GM04504 (cell line): ENCODE data around the gene STEAP1B.
"Not testable (repeated sequence)": the region's sequence is repeated elsewhere in the genome, so short reads cannot be mapped to it uniquely, and the experiment has no call there.

ENCODE experiments used
- DNase-seq: peaks from one replicate; pipeline ENCODE4 v3.0.0-alpha.2; 2012; ENCODE audit warnings: low read depth

Gene STEAP1B

DNA sequence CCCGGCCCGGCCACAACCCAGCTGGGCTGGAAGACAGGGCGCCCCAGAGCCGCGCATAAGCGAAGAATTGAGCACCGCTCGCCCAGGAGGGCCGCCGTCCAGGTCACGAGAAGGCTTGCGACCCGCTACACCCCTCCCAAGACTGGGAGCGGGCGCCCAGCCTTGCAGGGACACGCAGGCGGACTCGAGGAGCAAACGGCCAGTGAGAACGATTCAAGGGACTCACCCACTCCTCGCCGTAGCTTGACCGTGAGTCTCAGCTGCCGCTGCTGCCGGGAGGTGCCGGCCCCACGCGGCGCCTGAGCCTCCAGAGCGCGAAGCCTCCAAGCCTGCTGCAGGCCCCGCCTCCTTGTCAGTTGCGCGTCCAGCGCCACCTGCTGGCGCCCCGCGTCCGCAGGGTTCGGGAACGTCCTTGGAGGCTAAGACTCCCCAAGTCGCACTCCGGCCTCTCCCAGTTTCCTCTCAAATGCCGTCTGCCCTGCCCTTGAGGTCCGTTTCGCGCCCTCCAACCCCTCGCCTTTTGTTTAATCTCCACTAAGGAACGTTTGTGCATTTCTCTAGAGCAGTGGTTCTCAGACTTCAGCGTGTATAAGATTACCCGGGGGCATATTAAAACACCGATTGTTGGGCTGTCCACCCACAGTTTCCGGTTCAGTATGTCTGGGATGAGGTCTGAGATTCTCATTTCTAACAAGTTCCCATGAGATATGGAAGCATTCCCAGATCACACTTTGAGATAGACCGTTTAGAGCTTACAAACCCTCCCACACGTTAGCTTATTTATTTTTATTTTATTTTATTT, at the start of gene STEAP1B:
Gene STEAP1B (minus strand): TSS at position 301 of the 802 bp plus-strand sequence. CDS start 5,333 bp downstream, outside the sequence.
- peak; percentile 57 for DNase-seq

DNA sequence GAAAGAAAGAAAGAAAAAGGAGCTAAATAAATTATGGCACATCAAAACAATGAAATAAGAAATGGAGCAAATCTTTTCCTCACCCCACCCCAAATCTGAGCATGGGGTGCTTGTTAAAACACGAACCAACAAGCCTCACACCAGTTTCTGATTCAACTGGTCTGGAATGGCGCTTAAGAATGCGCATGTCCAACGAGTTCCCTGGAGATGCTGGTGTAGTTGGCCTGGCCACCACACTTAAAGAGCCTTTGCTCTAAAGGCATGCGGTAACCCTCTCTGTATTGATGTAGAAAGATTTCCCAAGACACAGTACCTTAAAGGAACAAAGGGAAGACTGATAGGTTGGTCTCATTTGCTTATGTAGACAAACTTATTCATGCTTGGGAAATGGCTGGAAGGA, 49.1 kb upstream of the STEAP1B start:
- no peak for DNase-seq

DNA sequence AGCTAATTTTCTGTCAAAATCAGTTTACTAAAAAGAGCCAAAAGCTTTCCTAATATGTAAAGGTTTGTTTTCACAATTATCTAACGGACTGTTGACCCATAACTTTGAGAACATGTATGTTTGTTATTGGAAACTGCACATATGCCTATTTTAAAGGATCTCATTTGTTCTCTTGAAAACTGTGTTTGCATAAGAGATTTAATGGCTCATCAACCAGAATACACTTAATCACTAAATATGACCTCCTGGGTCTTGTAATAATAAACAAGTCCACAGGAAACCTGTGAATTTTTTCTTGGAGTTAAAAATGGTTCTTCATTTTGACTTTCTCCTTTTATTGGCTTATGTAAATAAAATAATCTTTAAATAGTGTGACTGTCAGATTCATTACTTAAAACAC, 48.3 kb upstream of the STEAP1B start:
- DNase-seq, result no peak

DNA sequence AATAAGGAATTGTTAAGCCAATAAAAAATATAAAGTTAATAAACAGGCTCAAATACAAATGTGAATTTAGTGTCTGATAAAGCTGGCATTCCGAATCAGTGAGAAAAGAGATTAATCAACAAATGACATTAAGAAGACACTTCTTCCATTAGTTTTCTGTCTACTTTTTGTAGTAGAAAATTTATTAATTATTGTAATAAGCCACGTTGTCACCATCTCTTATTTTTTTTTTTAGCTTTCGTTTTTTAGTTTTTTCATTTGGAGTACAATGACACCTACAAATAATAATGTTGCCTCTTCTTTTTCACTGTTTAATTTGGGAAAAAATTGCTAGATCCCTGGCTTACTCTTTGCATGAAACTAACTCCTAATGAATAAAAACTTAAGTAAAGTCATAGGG, 46.8 kb upstream of the STEAP1B start:
- no peak for DNase-seq

DNA sequence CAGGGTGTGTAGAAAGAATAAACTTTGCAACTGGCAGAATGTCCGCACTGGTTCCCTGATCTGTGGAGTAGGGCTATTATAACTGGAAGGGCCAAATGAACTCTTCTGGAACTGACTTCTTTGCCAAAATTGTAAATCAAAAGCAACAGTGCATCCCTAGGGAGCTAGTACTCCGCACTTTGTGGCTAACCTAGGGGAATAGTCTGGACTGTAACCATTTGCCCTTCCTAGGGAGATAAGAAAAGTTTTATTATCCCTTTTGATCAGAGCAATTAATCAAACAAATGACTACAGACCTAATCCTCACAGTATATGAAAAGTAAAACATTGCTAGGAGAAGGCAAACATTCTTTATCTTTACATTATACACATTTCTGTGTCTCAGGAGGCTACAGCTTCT, 45.5 kb upstream of the STEAP1B start:
- DNase-seq, result no peak

DNA sequence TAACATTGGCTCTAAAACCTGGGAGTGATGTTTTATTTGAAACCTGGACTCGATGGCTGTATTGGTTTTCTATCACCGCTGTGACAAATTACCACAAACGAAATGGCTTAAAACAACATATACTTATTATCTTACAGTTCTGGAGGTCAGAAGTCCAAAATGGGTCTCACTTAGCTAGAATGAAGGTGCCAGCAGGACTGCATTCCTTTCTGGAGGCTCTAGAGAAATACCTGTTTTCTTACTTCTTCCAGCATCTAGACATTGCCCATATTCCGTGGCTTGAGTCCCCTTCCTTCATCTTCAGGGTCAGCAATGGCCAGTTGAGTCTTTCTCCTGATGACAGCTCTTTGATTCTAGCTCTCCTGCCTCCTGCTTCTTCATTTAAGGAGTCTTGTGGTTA, 44.3 kb upstream of the STEAP1B start:
- no peak for DNase-seq

DNA sequence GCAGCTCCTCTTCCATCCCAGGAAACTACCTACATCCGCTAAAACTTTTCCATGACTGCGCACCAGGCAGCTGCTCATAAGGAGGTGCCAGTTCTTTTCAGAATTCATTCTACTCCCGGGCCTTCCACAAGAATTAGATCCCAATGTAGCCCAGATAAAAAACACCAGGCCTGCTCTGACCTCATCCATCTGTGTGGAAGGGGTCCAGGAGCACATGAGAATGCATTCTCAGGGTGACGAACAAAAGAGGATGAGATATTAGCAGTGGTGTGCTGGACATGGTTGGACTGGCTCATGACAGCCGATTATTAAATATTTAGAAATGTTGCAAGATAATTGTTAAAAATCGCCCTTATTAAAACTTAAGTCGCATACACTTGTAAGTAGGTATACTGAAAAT, 43.2 kb upstream of the STEAP1B start:
- no peak for DNase-seq

DNA sequence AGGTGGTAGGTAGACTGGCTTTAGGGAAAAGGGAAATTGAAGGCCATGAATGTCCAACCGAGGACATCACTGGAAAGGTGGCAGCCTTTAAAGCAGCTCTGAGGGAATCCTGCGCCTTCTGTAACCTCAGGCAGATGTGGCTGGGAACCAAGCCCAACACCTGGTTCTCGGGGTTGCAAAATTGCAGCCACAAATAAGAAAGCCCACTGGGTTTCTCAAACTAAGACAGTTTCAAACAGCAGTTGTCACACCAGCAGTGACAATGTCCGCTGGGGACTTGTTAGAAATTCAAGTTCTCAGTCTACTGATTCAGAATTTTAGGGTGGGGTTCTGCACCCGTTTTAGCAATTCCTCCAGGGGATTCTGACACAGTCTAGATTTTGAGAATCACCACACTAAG, 42.7 kb upstream of the STEAP1B start:
- no peak for DNase-seq

DNA sequence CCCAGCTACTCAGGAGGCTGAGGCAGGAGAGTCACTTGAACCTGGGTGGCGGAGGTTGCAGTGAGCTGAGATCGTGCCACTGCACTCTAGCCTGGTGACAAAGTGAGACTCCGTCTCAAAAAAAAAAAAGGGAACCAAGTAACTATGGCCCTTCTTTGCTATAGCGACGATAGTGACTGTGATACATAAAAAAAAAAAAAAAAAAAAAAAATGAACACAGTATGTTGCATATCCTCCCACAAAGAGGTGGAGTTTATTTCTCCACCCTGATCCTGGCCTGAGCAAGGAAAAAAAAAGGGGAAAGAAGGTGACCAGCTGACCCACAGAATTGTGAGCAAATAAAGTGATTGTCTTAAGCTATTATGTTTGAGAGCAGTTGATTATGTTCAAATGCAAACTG, 42.3 kb upstream of the STEAP1B start:
- DNase-seq, result no peak

DNA sequence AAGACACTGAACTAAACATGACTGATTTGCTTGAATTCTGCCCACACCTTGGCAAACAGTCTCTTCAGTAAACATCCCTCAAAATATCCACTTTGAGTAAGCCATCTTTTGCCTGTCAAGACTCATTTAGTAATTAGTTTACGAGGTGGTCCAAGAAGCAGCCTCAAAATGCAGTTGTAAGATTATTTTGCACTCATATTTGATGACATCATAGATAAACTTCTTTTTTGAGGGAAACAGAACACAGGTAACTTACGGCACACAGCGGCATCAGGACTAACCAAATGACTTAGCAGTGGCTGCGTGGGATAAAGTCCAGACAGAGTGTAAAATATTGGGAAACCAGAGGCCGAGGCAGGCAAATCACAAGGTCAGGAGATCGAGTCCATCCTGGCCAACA, 41.8 kb upstream of the STEAP1B start:
- no peak for DNase-seq

DNA sequence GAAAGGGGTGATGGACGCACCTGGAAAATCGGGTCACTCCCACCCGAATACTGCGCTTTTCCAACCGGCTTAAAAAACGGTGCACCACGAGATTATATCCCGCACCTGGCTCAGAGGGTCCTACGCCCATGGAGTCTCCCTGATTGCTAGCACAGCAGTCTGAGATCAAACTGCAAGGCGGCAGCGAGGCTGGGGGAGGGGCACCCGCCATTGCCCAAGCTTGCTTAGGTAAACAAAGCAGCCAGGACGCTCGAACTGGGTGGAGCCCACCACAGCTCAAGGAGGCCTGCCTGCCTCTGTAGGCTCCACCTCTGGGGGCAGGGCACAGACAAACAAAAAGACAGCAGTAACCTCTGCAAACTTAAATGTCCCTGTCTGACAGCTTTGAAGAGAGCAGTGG, 28.5 kb upstream of the STEAP1B start:
- not testable (repeated sequence) for DNase-seq

DNA sequence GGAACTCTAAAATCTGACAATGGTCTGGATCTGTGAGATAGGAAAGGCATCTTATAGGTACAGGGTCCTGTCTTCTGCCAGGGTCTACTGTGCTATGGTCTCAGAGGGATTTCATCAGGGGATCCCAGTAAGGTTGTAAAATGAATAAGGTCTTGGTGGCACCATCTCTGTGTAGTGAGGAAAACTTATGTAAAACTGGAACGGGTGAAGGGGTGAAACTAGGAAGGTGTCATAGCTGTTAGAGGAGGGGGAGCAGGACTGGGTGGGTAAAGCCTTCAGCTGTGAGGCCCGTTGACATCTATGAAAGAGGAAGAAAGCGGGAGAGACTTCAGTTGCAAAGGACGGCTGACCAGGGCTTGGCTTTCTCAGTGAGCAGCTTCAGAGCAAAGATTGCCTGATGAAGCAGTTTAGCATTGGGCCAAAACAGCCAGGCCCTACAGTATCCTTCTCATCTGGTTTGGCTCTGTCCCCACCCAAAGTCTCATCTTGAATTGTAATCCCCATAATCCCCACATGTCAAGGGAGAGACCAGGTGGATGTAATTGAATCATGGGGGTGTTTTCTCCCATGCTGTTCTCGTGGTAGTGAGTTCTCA, 24.5 kb upstream of the STEAP1B start:
- not testable (repeated sequence) for DNase-seq

DNA sequence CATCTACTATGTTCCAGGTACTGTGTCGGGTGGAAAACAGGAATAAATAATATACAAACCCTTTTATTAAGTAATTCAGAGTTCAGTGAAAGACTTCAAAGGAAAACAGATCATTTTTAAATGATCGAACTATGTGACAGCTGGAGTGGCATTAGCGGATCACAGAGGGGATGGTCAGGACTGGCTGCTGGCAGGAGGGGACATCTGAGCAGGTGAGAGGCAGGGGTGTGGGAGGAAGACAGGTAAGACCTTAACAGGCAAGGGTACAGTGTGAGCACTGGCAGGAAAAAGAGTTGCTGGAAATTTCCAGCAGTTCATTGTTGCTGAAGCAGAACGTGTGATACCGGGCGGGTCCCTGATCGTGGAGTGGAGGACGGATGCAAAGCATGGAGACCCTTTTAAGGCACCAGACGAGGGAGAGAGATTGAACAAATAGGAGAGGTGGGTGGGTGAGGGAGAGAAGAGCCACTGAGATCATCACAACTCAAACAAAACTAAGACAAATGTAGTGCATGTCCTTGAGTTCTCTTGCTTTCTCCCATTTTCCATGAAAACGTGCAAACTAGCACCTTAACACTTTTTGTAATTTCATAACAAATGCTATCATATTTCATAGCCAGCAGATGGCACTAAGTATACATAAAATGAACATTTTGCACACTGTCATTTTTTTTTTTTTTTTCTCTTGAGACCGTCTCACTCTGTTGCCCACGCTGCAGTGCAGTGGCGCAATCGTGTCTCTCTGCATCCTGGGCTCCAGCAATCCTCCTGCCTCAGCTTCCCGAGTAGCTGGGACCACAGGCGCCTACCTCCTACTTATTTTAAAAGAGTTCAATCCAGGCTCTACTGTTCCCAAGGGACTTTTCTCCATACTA, 23.7 kb upstream of the STEAP1B start:
- DNase-seq, result peak; percentile 14

DNA sequence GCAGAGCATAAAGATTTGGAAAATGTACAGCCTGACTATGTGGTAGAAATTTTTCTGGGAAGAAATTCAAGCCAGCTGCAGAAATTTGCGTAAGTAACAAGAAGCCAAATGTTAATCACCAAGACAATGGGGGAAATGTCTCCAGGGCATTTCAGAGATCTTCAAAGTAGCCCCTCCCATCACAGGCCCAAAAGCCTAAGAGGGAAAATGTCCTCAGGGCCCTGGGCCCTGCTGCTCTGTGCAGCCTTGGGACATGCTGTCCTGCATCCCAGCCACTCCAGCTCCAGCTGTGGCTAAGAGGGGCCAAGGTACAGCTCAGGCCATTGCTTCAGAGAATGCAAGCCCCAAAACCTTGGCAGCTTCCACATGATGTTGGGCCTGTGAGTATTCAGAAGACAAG, 19.6 kb upstream of the STEAP1B start:
- not testable (repeated sequence) for DNase-seq

DNA sequence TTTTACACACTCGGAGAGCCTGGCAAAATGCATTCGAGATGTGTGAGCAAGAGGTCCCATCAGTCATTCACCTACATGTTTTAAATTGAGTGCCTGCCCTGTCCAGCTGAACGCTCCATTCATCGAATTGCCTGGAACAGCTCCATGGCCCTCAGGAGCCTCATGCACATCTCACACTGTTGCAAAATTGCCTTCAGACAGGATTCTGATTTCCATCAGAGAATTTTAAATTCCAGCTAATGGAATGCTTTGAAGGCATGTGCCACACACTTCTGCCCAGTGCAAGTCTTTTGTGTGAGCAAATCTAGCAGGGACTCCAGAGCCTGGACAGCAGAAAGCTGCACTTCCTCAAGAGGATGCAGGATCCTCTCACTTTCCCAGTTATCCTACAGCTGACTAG, 17.0 kb upstream of the STEAP1B start:
- not testable (repeated sequence) for DNase-seq

DNA sequence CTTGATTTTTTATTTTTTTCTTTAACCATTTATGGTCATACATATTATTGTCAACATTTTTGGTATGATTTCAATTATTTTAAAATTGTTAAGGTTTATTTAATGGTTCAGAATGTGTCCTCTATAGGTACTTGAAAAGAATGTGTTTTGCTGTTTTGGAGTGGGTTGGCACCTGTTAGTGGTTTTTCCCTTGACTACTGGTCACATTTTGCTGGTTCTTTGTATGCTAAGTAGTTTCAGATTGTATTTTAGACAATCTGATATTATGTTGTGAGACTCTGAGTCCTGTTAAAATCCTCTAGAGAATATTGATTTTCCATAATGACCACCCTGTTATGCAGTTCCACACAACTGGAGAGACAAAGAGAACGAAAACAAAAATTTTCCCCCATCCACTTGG, 15.0 kb upstream of the STEAP1B start:
- not testable (repeated sequence) for DNase-seq

DNA sequence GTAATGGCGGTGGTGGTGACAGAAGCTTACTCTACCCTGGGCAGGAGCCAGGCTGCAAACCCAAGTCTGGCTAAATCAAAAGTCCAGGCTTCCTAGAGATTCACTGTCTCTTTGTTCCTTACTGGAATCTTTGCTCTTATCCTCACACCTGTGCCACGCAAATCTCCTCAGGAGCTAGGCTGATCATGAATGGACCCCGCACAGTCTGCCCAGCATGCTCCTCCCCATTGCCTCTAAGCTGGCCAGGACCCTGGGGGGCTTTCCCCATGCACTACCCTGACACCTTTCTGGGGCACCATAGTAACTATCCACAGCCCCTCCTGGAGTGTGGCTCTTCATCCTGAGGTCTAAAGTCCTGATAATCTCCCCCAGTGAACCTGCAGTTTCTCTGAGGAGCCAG, 7.3 kb upstream of the STEAP1B start:
- DNase-seq, result not testable (repeated sequence)

DNA sequence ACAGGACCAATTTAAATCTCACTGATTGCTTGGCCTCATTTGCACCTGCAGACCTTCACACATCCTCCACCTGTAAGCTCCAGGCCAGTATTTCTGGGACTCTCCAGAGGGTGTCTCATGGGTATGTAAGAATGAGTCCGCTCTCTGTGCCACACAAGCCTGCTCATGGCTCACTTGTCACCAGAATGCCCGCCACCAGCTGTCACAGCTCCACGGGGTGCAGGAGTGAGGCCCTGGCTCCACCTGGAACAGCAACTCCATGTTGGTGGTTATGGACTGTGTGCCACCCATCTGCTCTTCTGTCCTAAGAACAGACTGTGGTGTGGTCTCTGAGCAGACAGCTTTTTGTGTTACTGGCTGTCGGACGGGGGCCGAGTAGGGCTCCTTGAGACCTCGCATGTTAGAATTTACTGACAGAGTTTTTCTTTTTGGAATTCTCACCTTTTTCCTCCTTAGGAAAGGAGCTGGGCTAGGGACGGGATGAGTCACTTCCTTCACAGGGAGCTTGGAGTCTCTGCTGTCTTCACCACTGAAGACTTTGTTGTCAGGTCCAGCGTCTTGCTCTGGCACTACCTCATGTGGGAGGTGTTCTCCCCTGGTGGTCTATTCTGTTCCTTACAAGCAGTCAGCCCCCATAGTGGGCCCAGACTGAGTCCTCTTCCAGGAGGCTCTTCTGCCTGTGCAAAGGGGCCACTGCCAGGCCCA, 6.5 kb upstream of the STEAP1B start:
- DNase-seq, result not testable (repeated sequence)

DNA sequence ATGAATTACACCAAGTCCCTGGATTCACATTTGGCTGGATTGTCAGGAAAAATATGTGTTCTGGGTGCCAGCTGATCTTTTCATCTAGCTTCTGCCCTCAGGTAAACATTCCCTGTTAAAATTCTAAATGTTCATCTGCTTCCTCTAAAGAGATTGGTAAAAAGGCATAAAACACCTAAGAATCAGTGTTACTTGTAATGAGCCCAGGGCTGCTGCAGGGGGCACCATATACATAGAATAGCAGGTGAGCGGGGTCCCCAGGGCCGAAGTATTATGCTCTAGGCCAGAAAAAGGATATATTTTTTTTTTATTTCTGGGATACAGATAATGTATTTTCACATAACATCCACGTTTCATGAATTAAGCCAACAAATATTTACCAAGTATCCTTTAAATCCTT, 4.5 kb upstream of the STEAP1B start:
- not testable (repeated sequence) for DNase-seq

DNA sequence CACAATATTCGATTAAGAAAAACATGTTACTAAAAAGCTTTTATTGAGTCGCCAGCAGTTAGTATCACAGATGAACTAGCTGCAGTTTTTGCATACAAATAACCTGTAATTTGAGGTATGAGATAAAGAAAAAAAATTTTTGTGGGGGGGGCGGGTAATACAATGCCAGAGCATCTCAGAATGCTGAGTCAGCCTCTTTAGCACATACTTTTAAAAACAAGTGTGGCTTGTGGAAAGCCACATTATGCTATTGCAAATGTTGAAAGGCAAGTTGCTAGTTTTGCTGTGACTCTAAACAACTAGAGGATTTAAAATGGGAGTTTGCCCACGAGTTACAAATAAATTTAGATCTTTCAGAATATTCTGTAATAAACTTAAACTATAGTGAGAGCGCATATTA, 2.1 kb upstream of the STEAP1B start:
- not testable (repeated sequence) for DNase-seq

DNA sequence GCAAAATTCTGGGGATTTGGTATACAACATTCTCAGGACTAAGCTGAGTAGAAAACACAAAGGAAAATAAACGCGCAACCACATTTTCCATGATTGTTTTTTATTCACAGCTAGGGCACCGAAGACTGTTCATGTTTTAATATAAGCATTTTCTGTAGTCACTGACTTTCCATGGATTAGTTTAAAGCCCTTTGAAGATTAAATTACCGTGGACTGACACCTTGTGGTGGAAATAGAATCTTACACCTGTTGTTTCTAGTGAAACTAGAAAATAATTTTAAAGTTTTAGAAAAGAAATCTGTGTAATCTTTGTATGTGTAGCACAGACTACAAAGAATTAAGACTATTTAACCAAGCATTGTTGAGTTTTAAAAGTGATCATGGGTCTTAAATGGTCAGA, 1.3 kb upstream of the STEAP1B start:
- not testable (repeated sequence) for DNase-seq

DNA sequence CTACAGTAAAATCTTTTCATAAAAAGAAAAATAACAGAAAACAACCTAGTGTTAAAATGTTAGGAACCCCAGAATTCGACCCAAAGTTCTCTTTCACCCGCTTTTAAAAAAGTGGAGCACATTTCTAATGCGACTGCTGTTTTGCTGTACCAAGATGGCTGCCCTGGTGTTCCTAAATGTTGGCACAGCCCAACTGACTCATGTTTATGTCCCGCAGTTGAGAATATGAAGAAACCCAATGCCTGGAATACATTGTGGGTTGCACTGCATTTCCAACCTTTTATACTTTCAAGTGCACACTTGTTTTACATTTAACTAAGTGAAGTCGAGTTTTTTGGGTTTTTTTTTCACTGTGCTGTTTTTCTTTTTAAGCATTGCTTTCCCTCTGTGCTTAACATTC, 944 bp downstream of the STEAP1B start:
- DNase-seq, result no peak
